GM23338 (cell line): ENCODE results near the gene PCNX3. TPM values are rescaled to one million over a fixed set of nuclear protein-coding genes. Genes with fewer than 3 reads are reported as not detected.

Experiments used
- CREB1 ChIP-seq: fragments of 250-450 bp; sonication (Bioruptor Pico); IDR thresholded peaks from 2 replicates; pipeline ENCODE4 v1.5.0; 2020; ENCODE audit warnings: low read depth, mild to moderate bottlenecking, moderate library complexity
- EZH2phosphoT487 ChIP-seq: fragments of 200-600 bp; sonication (generic); IDR thresholded peaks from one replicate; pipeline ENCODE4 v1.8.1; 2018; ENCODE audit warnings: antibody characterized with exemption; ENCODE audit not compliant: unreplicated experiment
- NANOG ChIP-seq: IDR thresholded peaks from 2 replicates; pipeline ENCODE4 v1.6.1; 2016; ENCODE audit warnings: antibody characterized with exemption, borderline replicate concordance
- POLR2AphosphoS5 ChIP-seq: IDR thresholded peaks from 2 replicates; pipeline ENCODE4 v1.6.1; 2016; ENCODE audit warnings: antibody characterized with exemption, low read depth
- REST ChIP-seq: IDR thresholded peaks from one replicate; pipeline ENCODE4 v1.6.1; 2018; ENCODE audit warnings: antibody characterized with exemption; ENCODE audit not compliant: unreplicated experiment
- STAT1 ChIP-seq: IDR thresholded peaks from one replicate; pipeline ENCODE4 v1.6.1; 2016; ENCODE audit warnings: antibody characterized with exemption; ENCODE audit not compliant: unreplicated experiment
- ZNF114 ChIP-seq: fragments of 250-450 bp; sonication (Bioruptor Pico); IDR thresholded peaks from 2 replicates; pipeline ENCODE4 v1.5.0; 2020; ENCODE audit warnings: mild to moderate bottlenecking, moderate library complexity
- ZNF331 ChIP-seq: fragments of 250-450 bp; sonication (Bioruptor Pico); IDR thresholded peaks from 2 replicates; pipeline ENCODE4 v1.5.0; 2020; ENCODE audit warnings: low read depth, mild to moderate bottlenecking, moderate library complexity
- ZNF462 ChIP-seq: fragments of 250-450 bp; sonication (Bioruptor Pico); IDR thresholded peaks from 2 replicates; pipeline ENCODE4 v1.5.0; 2020; ENCODE audit warnings: mild to moderate bottlenecking, moderate library complexity
- polyA plus RNA-seq: library from polyadenylated mRNA; unstranded; fragments of >200 nt; fragmentation: Nextera tagmentation; extraction: Ambion mirVana; gene quantifications from 2 replicates; pipeline ENCODE4 v1.2.1, GENCODE V29; 2016
- total RNA-seq: library from RNA; depleted of rRNA; stranded (reverse); fragments of >200 nt; shearing (Covaris generic); gene quantifications from 2 replicates; pipeline ENCODE4 v1.2.3, GENCODE V29; 2014
- TF ChIP-seq, protein P1 (sequence below): IDR thresholded peaks from 2 replicates; pipeline ENCODE4 v1.6.1; 2016; ENCODE audit warnings: antibody characterized with exemption

Gene PCNX3
- total and polyA plus RNA-seq, 2 experiments from 2014 or later = 8.7 to 52.2 TPM

- TF ChIP-seq ZNF462 (CRISPR knock-in tag) (no peak), EZH2phosphoT487 (no peak), REST (no peak), ZNF114 (CRISPR knock-in tag) (no peak), ZNF331 (CRISPR knock-in tag) (no peak), POLR2AphosphoS5 (no peak), CREB1 (CRISPR knock-in tag) (no peak), NANOG (no peak), STAT1 (no peak)
- TF ChIP-seq, protein P1, sequence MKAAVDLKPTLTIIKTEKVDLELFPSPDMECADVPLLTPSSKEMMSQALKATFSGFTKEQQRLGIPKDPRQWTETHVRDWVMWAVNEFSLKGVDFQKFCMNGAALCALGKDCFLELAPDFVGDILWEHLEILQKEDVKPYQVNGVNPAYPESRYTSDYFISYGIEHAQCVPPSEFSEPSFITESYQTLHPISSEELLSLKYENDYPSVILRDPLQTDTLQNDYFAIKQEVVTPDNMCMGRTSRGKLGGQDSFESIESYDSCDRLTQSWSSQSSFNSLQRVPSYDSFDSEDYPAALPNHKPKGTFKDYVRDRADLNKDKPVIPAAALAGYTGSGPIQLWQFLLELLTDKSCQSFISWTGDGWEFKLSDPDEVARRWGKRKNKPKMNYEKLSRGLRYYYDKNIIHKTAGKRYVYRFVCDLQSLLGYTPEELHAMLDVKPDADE = no peak
Observed at GRCh38 chr11:65644837-65645236, 29.3 kb downstream of the PCNX3 start (continued).
